ENCODE results near the gene OSBPL10.

Gene OSBPL10

GRCh38 chr3:31664031-31664430 is 317.0 kb downstream of the OSBPL10 start:
- Histone ChIP-seq H3K9me3 (ENCODE audit: control insufficient read depth, insufficient read depth, low read length) (no peaks in the 10 kb centered on the region), H3K4me3 (ENCODE audit: low read depth, low read length) (no peak overlapping the region), H3K9ac (ENCODE audit: low read depth, low read length) (no peak overlapping the region), H3K27ac (ENCODE audit: low read depth, low read length) (no peak overlapping the region), H3K4me1 (ENCODE audit: control insufficient read depth, insufficient read depth, low read length) (peaks cover 8% of the 10 kb centered on the region), H3K27me3 (ENCODE audit: control insufficient read depth, insufficient read depth, low read length) (no peaks in the 10 kb centered on the region), H3K36me3 (ENCODE audit: control insufficient read depth, insufficient read depth, low read length) (peaks cover 50% of the 10 kb centered on the region)

GRCh38 chr3:31661993-31662670 is 318.9 kb downstream of the OSBPL10 start:
- Histone ChIP-seq H3K9ac (ENCODE audit: low read depth, low read length) (no peak overlapping the region), H3K27me3 (ENCODE audit: control insufficient read depth, insufficient read depth, low read length) (no peaks in the 10 kb centered on the region), H3K9me3 (ENCODE audit: control insufficient read depth, insufficient read depth, low read length) (no peaks in the 10 kb centered on the region), H3K4me3 (ENCODE audit: low read depth, low read length) (no peak overlapping the region), H3K4me1 (ENCODE audit: control insufficient read depth, insufficient read depth, low read length) (peaks cover 8% of the 10 kb centered on the region), H3K27ac (ENCODE audit: low read depth, low read length) (no peak overlapping the region), H3K36me3 (ENCODE audit: control insufficient read depth, insufficient read depth, low read length) (peaks cover 44% of the 10 kb centered on the region)

DNA sequence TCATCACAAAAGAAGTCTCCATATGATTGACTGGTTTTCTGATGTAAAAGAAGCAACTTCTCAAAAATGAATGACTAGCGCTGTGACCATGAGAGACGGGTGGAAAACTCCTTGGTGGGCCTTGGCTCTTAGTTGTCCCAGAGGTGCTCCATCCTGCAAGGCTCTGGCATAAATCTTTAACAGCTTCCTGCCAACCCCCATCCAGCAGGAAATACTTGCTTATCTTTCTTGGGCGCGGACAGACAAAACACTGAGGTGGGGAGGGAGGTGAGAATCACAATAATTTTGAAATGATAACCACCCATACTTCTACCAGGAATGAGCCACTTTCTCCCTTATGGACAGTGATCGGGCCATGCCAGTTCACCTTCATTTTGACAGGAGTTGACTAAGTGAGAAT is 319.8 kb downstream of the OSBPL10 start:
- H3K27ac ChIP-seq (ENCODE audit: low read depth, low read length) = no peak overlapping the region

GRCh38 chr3:31659246-31659645 is 321.8 kb downstream of the OSBPL10 start:
- H3K4me1 ChIP-seq (ENCODE audit: control insufficient read depth, insufficient read depth, low read length) = peaks cover 8% of the 10 kb centered on the region
- no peak overlapping the region for H3K27ac ChIP-seq (ENCODE audit: low read depth, low read length)
- no peak overlapping the region for H3K9ac ChIP-seq (ENCODE audit: low read depth, low read length)
- H3K36me3 ChIP-seq (ENCODE audit: control insufficient read depth, insufficient read depth, low read length) = peaks cover 39% of the 10 kb centered on the region
- peaks cover 7% of the 10 kb centered on the region for H3K9me3 ChIP-seq (ENCODE audit: control insufficient read depth, insufficient read depth, low read length)
- H3K4me3 ChIP-seq (ENCODE audit: low read depth, low read length) = no peak overlapping the region
- H3K27me3 ChIP-seq (ENCODE audit: control insufficient read depth, insufficient read depth, low read length) = no peaks in the 10 kb centered on the region

More for the DNA sequence above, 319.8 kb downstream of the OSBPL10 start:
- H3K27me3 ChIP-seq (ENCODE audit: control insufficient read depth, insufficient read depth, low read length) = no peaks in the 10 kb centered on the region
- H3K36me3 ChIP-seq (ENCODE audit: control insufficient read depth, insufficient read depth, low read length) = peaks cover 39% of the 10 kb centered on the region
- H3K4me3 ChIP-seq (ENCODE audit: low read depth, low read length) = no peak overlapping the region
- H3K4me1 ChIP-seq (ENCODE audit: control insufficient read depth, insufficient read depth, low read length) = peaks cover 8% of the 10 kb centered on the region
- H3K9me3 ChIP-seq (ENCODE audit: control insufficient read depth, insufficient read depth, low read length) = no peaks in the 10 kb centered on the region
- H3K9ac ChIP-seq (ENCODE audit: low read depth, low read length) = no peak overlapping the region

- no peak overlapping the region for H3K27ac ChIP-seq (ENCODE audit: low read depth, low read length)
- peaks cover 30% of the 10 kb centered on the region for H3K9me3 ChIP-seq (ENCODE audit: control insufficient read depth, insufficient read depth, low read length)
- no peaks in the 10 kb centered on the region for H3K4me1 ChIP-seq (ENCODE audit: control insufficient read depth, insufficient read depth, low read length)
- H3K27me3 ChIP-seq (ENCODE audit: control insufficient read depth, insufficient read depth, low read length) = no peaks in the 10 kb centered on the region
- H3K9ac ChIP-seq (ENCODE audit: low read depth, low read length) = no peak overlapping the region
- peaks cover 8% of the 10 kb centered on the region for H3K36me3 ChIP-seq (ENCODE audit: control insufficient read depth, insufficient read depth, low read length)
- no peak overlapping the region for H3K4me3 ChIP-seq (ENCODE audit: low read depth, low read length)
These were observed 326.1 kb downstream of the OSBPL10 start for GRCh38 chr3:31654998-31655397.

GRCh38 chr3:31653464-31653863 is 327.6 kb downstream of the OSBPL10 start:
- Histone ChIP-seq H3K9me3 (ENCODE audit: control insufficient read depth, insufficient read depth, low read length) (peaks cover 30% of the 10 kb centered on the region), H3K4me3 (ENCODE audit: low read depth, low read length) (no peak overlapping the region), H3K36me3 (ENCODE audit: control insufficient read depth, insufficient read depth, low read length) (peaks cover 2% of the 10 kb centered on the region; the same call in 1 of the 2 replicates), H3K9ac (ENCODE audit: low read depth, low read length) (no peak overlapping the region), H3K4me1 (ENCODE audit: control insufficient read depth, insufficient read depth, low read length) (no peaks in the 10 kb centered on the region), H3K27ac (ENCODE audit: low read depth, low read length) (no peak overlapping the region), H3K27me3 (ENCODE audit: control insufficient read depth, insufficient read depth, low read length) (no peaks in the 10 kb centered on the region)

GRCh38 chr3:31652296-31652695 is 328.8 kb downstream of the OSBPL10 start:
- Histone ChIP-seq H3K36me3 (ENCODE audit: control insufficient read depth, insufficient read depth, low read length) (peaks cover 9% of the 10 kb centered on the region), H3K4me1 (ENCODE audit: control insufficient read depth, insufficient read depth, low read length) (no peaks in the 10 kb centered on the region), H3K27ac (ENCODE audit: low read depth, low read length) (no peak overlapping the region), H3K9me3 (ENCODE audit: control insufficient read depth, insufficient read depth, low read length) (peaks cover 33% of the 10 kb centered on the region), H3K4me3 (ENCODE audit: low read depth, low read length) (no peak overlapping the region), H3K27me3 (ENCODE audit: control insufficient read depth, insufficient read depth, low read length) (no peaks in the 10 kb centered on the region), H3K9ac (ENCODE audit: low read depth, low read length) (no peak overlapping the region)

DNA sequence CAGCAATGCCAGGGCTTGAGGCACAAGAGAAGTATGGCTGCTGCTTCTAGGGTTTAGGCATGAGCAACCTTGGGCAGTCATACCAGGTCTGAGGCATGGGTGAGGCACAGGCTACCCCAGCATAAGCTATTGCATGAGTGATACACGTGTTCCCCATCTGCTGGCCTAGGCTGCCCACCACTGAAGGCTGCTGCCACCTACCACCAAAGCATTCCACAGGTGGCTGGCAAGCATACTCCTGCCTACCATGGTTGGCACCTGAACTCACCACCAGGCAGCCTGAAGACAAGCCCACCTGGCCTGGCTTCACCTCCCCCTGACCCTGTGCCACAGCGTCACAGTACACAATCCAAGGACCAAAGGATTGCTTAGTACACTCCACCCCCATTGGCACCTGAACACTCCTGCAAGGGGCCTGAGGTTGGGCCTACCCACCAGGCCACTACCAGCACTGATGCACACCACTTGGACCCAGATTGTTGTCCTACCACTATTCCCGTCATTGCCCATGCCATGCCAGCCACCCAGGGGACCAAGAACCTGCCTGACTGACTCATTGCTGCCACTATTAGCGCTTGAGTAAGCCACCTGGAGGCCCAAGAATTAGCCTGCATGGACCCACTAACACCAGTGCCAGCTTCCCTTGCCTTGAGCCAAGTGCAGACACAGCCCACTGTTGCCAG is 332.6 kb downstream of the OSBPL10 start:
- Histone ChIP-seq H3K4me1 (ENCODE audit: control insufficient read depth, insufficient read depth, low read length) (no peaks in the 10 kb centered on the region), H3K36me3 (ENCODE audit: control insufficient read depth, insufficient read depth, low read length) (peaks cover 13% of the 10 kb centered on the region), H3K4me3 (ENCODE audit: low read depth, low read length) (no peak overlapping the region), H3K9me3 (ENCODE audit: control insufficient read depth, insufficient read depth, low read length) (peaks cover 18% of the 10 kb centered on the region), H3K9ac (ENCODE audit: low read depth, low read length) (no peak overlapping the region), H3K27me3 (ENCODE audit: control insufficient read depth, insufficient read depth, low read length) (no peaks in the 10 kb centered on the region), H3K27ac (ENCODE audit: low read depth, low read length) (no peak overlapping the region)

DNA sequence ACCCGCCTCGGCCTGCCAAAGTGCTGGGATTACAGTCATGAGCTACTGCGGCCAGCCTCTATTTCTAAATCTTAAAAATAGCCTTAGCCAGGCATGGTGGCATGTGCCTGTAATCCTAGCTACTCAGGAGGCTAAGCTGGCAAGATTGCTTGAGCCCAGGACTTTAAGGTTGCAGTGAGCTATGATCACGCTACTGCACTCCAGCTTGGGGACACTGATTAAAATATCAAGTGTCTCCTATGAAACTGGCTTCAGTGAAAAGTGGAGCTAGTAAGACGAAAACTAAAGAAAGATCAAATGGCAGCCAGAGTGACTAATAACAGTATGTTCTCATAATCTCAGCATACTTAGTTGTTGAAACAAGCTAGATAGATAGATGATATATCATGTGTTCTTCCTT is 335.8 kb downstream of the OSBPL10 start:
- Histone ChIP-seq H3K9ac (ENCODE audit: low read depth, low read length) (no peak overlapping the region), H3K9me3 (ENCODE audit: control insufficient read depth, insufficient read depth, low read length) (peaks cover 3% of the 10 kb centered on the region; the same call in 1 of the 2 replicates), H3K27me3 (ENCODE audit: control insufficient read depth, insufficient read depth, low read length) (no peaks in the 10 kb centered on the region), H3K4me1 (ENCODE audit: control insufficient read depth, insufficient read depth, low read length) (no peaks in the 10 kb centered on the region), H3K36me3 (ENCODE audit: control insufficient read depth, insufficient read depth, low read length) (peaks cover 13% of the 10 kb centered on the region), H3K4me3 (ENCODE audit: low read depth, low read length) (no peak overlapping the region), H3K27ac (ENCODE audit: low read depth, low read length) (no peak overlapping the region)

DNA sequence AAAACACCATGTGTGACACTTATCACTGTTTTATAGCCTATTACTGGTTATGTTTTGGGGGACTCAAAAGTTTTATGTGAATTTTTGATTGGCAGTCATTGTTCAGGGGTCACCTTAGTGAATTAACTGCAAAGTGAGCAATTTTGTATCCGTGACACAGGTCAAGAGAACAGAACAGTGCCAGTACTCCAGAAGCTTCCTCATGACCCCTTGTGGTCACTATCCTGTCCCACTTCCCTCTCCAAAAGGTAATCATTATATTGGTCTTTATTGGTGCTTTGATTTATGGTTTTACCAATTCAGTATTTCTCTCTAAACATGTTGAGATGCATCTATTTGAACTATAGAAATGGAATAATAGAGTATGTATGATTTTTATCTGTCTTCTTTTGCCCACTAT is 341.2 kb downstream of the OSBPL10 start:
- H3K36me3 ChIP-seq (ENCODE audit: control insufficient read depth, insufficient read depth, low read length) = peaks cover 22% of the 10 kb centered on the region
- no peaks in the 10 kb centered on the region for H3K9me3 ChIP-seq (ENCODE audit: control insufficient read depth, insufficient read depth, low read length)
- H3K4me3 ChIP-seq (ENCODE audit: low read depth, low read length) = no peak overlapping the region
- H3K27ac ChIP-seq (ENCODE audit: low read depth, low read length) = no peak overlapping the region
- no peaks in the 10 kb centered on the region for H3K27me3 ChIP-seq (ENCODE audit: control insufficient read depth, insufficient read depth, low read length)
- H3K4me1 ChIP-seq (ENCODE audit: control insufficient read depth, insufficient read depth, low read length) = no peaks in the 10 kb centered on the region
- H3K9ac ChIP-seq (ENCODE audit: low read depth, low read length) = no peak overlapping the region

GRCh38 chr3:31636694-31637442 is 344.2 kb downstream of the OSBPL10 start:
- Histone ChIP-seq H3K9ac (ENCODE audit: low read depth, low read length) (no peak overlapping the region), H3K9me3 (ENCODE audit: control insufficient read depth, insufficient read depth, low read length) (no peaks in the 10 kb centered on the region), H3K27me3 (ENCODE audit: control insufficient read depth, insufficient read depth, low read length) (no peaks in the 10 kb centered on the region), H3K4me1 (ENCODE audit: control insufficient read depth, insufficient read depth, low read length) (no peaks in the 10 kb centered on the region), H3K36me3 (ENCODE audit: control insufficient read depth, insufficient read depth, low read length) (peaks cover 37% of the 10 kb centered on the region), H3K27ac (ENCODE audit: low read depth, low read length) (no peak overlapping the region), H3K4me3 (ENCODE audit: low read depth, low read length) (no peak overlapping the region)

All from HUES48 (cell line).